ENCODE data around the gene DNMT3L. TPM values are rescaled to one million over a fixed set of nuclear protein-coding genes. Genes with fewer than 3 reads are reported as not detected.

DNMT3L gene
- total and polyA plus RNA-seq, 2 donors (not counting 1 experiment from before 2014, with no cell fraction given): not detected

GRCh38 chr21:44263221-44263760 lies 1.6 kb upstream of the DNMT3L start:
- POLR2A ChIA-PET: no interaction called here
- Histone ChIP-seq H3K36me3 (replicated peaks in 1 of 2; ENCODE audit: control extremely low read depth in 1 of 2, control insufficient read depth in 1 of 2, extremely low read depth in 1 of 2, insufficient read depth in 2 of 2, low read length in 1 of 2) (no peaks in the 10 kb centered on the region), H4K20me1 (ENCODE audit: control insufficient read depth, insufficient read depth, low read length, poor library complexity, severe bottlenecking) (no peaks in the 10 kb centered on the region), H3K4me1 (ENCODE audit: control insufficient read depth in 2 of 2, insufficient read depth in 2 of 2, low read length in 2 of 2) (peaks cover 4 to 7% of the 10 kb centered on the region in 2 donors), H3K9me3 (ENCODE audit: control extremely low read depth in 1 of 3, control insufficient read depth in 2 of 3, insufficient read depth in 1 of 3, low read length in 2 of 3) (no peaks in the 10 kb centered on the region), H3K79me2 (ENCODE audit: control insufficient read depth, insufficient read depth, low read length) (no peaks in the 10 kb centered on the region), H3K4me2 (replicated peaks; ENCODE audit: low read depth, low read length, poor library complexity, severe bottlenecking) (no peak overlapping the region), H3K27ac (ENCODE audit: low read length in 2 of 2) (no peak overlapping the region), H3K4me3 (ENCODE audit: control extremely low read depth in 1 of 5, extremely low read depth in 1 of 5, insufficient read depth in 1 of 5, low read depth in 2 of 5, low read length in 4 of 5) (no peak overlapping the region), H3K27me3 (replicated peaks in 1 of 4; ENCODE audit: control extremely low read depth in 1 of 4, control insufficient read depth in 3 of 4, insufficient read depth in 4 of 4, low read length in 3 of 4) (no peaks in the 10 kb centered on the region), H2AFZ (ENCODE audit: insufficient read depth, low read depth, low read length, poor library complexity, severe bottlenecking) (no peak overlapping the region), H3K9ac (ENCODE audit: low read length) (no peak overlapping the region)
- intact Hi-C loops (cut with micrococcal nuclease): no loop called here
- H3K27me3 Mint-ChIP-seq: no peaks in the 10 kb centered on the region
- no peak for DNase-seq
- CTCF ChIA-PET: no interaction called here
- TF ChIP-seq EZH2 (IDR thresholded peaks at IDR 0.05; ENCODE audit: borderline replicate concordance, insufficient read depth, low read depth, low read length, poor library complexity, severe bottlenecking): no peak
- TF ChIP-seq CTCF (IDR thresholded peaks at IDR 0.05): no peak
- no peak for ATAC-seq (ENCODE audit: low read depth)
- H3K4me1 Mint-ChIP-seq: peaks cover 4% of the 10 kb centered on the region
- no peak overlapping the region for H3K27ac Mint-ChIP-seq
- no peaks in the 10 kb centered on the region for H3K9me3 Mint-ChIP-seq (ENCODE audit: insufficient read depth)
- H3K4me3 Mint-ChIP-seq: no peak overlapping the region
- WGBS (ENCODE audit: insufficient coverage): 88% methylated on average over 16 of the region's 18 CpGs

GRCh38 chr21:44262338-44263056 lies 800 bp upstream of the DNMT3L start:
- H3K27me3 Mint-ChIP-seq: no peaks in the 10 kb centered on the region

More at GRCh38 chr21:44262338-44263056, 800 bp upstream of the DNMT3L start:
- no peaks in the 10 kb centered on the region for H3K79me2 ChIP-seq (ENCODE audit: control insufficient read depth, insufficient read depth, low read length)
- ATAC-seq (ENCODE audit: low read depth) (no peak), DNase-seq (no peak)
- H4K20me1 ChIP-seq (ENCODE audit: control insufficient read depth, insufficient read depth, low read length, poor library complexity, severe bottlenecking): no peaks in the 10 kb centered on the region
- no peak overlapping the region for H2AFZ ChIP-seq (ENCODE audit: insufficient read depth, low read depth, low read length, poor library complexity, severe bottlenecking)
- POLR2A ChIA-PET: no interaction called here
- CTCF ChIA-PET: no interaction called here
- Mint-ChIP-seq H3K27ac (no peak overlapping the region), H3K9me3 (ENCODE audit: insufficient read depth) (no peaks in the 10 kb centered on the region), H3K4me1 (peaks cover 3% of the 10 kb centered on the region), H3K4me3 (no peak overlapping the region)
- no peak overlapping the region for H3K4me2 ChIP-seq (replicated peaks; ENCODE audit: low read depth, low read length, poor library complexity, severe bottlenecking)
- 88% methylated on average over 12 of the region's 12 CpGs for WGBS (ENCODE audit: insufficient coverage)
- no peak overlapping the region for H3K4me3 ChIP-seq (ENCODE audit: control extremely low read depth in 1 of 5, extremely low read depth in 1 of 5, insufficient read depth in 1 of 5, low read depth in 2 of 5, low read length in 4 of 5)
- peaks cover 1 to 3% of the 10 kb centered on the region in 2 donors for H3K4me1 ChIP-seq (ENCODE audit: control insufficient read depth in 2 of 2, insufficient read depth in 2 of 2, low read length in 2 of 2)
- intact Hi-C loops (cut with micrococcal nuclease): no loop called here
- no peak overlapping the region for H3K9ac ChIP-seq (ENCODE audit: low read length)
- no peaks in the 10 kb centered on the region for H3K27me3 ChIP-seq (replicated peaks in 1 of 4; ENCODE audit: control extremely low read depth in 1 of 4, control insufficient read depth in 3 of 4, insufficient read depth in 4 of 4, low read length in 3 of 4)
- no peaks in the 10 kb centered on the region for H3K36me3 ChIP-seq (replicated peaks in 1 of 2; ENCODE audit: control extremely low read depth in 1 of 2, control insufficient read depth in 1 of 2, extremely low read depth in 1 of 2, insufficient read depth in 2 of 2, low read length in 1 of 2)
- H3K9me3 ChIP-seq (ENCODE audit: control extremely low read depth in 1 of 3, control insufficient read depth in 2 of 3, insufficient read depth in 1 of 3, low read length in 2 of 3): no peaks in the 10 kb centered on the region
- no peak for TF ChIP-seq CTCF (IDR thresholded peaks at IDR 0.05)
- TF ChIP-seq EZH2 (IDR thresholded peaks at IDR 0.05; ENCODE audit: borderline replicate concordance, insufficient read depth, low read depth, low read length, poor library complexity, severe bottlenecking): no peak
- no peak overlapping the region for H3K27ac ChIP-seq (ENCODE audit: low read length in 2 of 2)

Measured in B cell (primary cell).